Activated CD4-positive, alpha-beta memory T cell treated with anti-CD3 and anti-CD28 coated beads, Interleukin-2, amount 10 ng/mL, durations not matched to agents 7 days and 5 days (primary cell): ENCODE data around the gene ZNF573. TPM values are rescaled to one million over a fixed set of nuclear protein-coding genes. Genes with fewer than 3 reads are reported as not detected.

Source experiments
- CTCF ChIA-PET: fragments of 350-600 bp; sonication (Branson Sonifier 250); formaldehyde crosslinking; loops from one replicate; lab custom pipeline; 2021; ENCODE audit warnings: antibody characterized with exemption, inconsistent platforms; lab: Charles Lee
- POLR2A ChIA-PET: fragments of 350-600 bp; sonication (Branson Sonifier 250); formaldehyde crosslinking; loops from one replicate; lab custom pipeline; 2021; ENCODE audit warnings: antibody characterized with exemption; lab: Charles Lee
- DNase-seq: peaks from one replicate; pipeline ENCODE4 v3.0.0-alpha.2; 2020
- H3K27ac Mint-ChIP-seq: one replicate; pipeline ENCODE4 v1.8.0; 2021; ENCODE audit warnings: mild to moderate bottlenecking, mixed read lengths
- H3K27me3 Mint-ChIP-seq: one replicate; pipeline ENCODE4 v1.8.0; 2021; ENCODE audit warnings: mixed read lengths
- H3K36me3 Mint-ChIP-seq: one replicate; pipeline ENCODE4 v1.8.0; 2021; ENCODE audit warnings: low read depth, mixed read lengths
- H3K4me1 Mint-ChIP-seq: one replicate; pipeline ENCODE4 v1.8.0; 2021; ENCODE audit warnings: mixed read lengths
- H3K4me3 Mint-ChIP-seq: one replicate; pipeline ENCODE4 v1.8.0; 2021; ENCODE audit warnings: mild to moderate bottlenecking, mixed read lengths
- H3K9me3 Mint-ChIP-seq: one replicate; pipeline ENCODE4 v1.8.0; 2021; ENCODE audit warnings: mixed read lengths
- total RNA-seq, 2 experiments: library from RNA; stranded (reverse); gene quantifications; one replicate each; pipeline ENCODE4 v1.2.3, GENCODE V29; 2021

ZNF573 gene
- total RNA-seq, 2 experiments from 2014 or later, result 6.0 to 6.5 TPM

DNA sequence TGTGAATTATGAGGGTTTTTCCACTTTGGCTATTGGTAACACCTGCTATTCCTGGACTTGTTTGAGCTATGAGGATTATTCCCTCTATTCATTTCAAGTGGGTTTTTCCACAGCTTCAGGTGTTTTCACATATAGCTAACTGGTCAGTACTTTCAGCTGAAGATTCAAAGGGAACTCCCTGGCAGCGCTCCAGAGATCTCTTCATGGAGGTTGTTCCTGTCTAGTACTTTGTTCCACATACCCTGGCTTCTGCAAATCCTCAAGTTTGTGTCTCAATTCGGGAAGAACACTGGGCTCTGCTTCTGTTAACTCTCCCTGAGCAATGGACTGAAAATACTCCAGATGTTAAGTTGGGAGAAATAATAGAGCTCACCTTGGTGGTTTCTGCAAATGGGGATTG is 54.2 kb downstream of the ZNF573 start:
- DNase-seq, result no peak
- ChIA-PET POLR2A (no interaction called here), CTCF (no interaction called here)
- no peak overlapping the region for H3K27ac Mint-ChIP-seq
- H3K9me3 Mint-ChIP-seq, result peaks cover 17% of the 10 kb centered on the region
- H3K4me1 Mint-ChIP-seq, result no peaks in the 10 kb centered on the region
- no peak overlapping the region for H3K4me3 Mint-ChIP-seq
- H3K27me3 Mint-ChIP-seq, result no peaks in the 10 kb centered on the region
- peaks cover 2% of the 10 kb centered on the region for H3K36me3 Mint-ChIP-seq

DNA sequence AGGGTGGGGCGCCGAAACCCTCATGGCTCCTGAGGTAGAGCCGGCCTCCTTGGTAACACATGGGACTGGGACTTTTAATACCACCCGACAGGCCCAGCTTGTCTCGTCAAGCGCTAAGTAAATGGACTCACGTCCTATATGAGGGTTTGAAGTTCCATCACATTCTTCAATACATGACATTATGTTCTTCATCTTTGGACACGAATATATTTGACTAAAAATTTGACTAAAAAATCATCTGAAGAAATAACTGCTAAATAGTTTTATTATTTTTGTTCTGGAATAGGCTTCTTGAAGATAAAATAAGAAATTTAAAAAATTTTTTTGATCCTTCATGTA is 59.5 kb downstream of the ZNF573 start:
- H3K9me3 Mint-ChIP-seq, result peaks cover 11% of the 10 kb centered on the region
- H3K27me3 Mint-ChIP-seq, result no peaks in the 10 kb centered on the region
- peaks cover 10% of the 10 kb centered on the region for H3K4me1 Mint-ChIP-seq
- CTCF ChIA-PET, result interaction anchor here (0.5 to 1.4 kb wide), 3 partner anchors 12 to 403 kb away, joined by 3 to 5 read pairs (median 3); no protein-coding TSS in a partner anchor
- POLR2A ChIA-PET, result interaction anchor here (1.1 to 1.2 kb wide), 2 partner anchors 12 to 1341 kb away, joined by 3 read pairs; partner anchors contain the start of gene ZFP14
- H3K36me3 Mint-ChIP-seq, result peaks cover 9% of the 10 kb centered on the region
- DNase-seq, result no peak
- peak overlapping the region; percentile 63 for H3K27ac Mint-ChIP-seq
- peak overlapping the region; percentile 78 for H3K4me3 Mint-ChIP-seq

DNA sequence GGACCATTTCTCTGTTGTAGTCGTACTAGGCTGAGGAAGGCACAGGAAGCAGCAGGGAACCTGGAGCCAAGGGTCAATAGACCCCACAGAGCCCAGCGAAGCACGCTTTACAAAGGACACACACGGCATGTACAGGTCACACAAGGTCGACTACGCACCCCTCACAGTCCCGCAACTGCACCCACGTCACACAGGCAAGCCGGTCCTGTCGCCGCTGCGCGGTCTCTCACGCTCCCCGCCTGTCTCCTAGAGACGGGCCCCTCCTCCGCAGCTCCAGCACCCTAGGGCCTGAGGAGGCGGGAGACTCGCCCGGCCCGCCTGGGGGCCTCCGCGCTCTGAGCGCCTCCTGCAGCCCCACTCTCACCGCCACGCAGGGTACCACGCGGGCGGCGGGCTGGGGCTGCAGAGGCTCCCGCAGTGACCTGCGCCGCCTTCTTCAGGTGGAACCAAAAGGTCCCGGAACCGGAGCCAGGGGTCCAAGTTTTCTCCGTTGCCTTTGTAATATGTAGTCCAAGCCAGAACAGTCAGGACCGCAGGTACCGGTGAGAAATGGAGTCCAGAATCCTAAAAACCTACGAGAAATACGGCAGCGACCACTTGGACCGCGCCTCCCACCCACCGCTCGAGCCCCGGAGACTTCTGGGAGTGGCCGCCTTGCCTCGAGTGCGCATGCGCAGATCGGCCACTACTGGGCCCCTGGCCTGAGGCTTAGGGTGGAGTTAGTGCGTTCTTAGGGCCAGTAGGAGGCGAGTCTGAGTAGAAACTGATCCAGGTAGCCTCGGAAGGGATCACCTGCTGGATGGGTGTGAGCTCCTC is 60.1 kb downstream of the ZNF573 start, which contains the start of gene ZNF607:
TSS of gene ZNF607 (minus strand) at position 651 of the 816 bp plus-strand sequence. CDS start 8,143 bp downstream, outside the sequence.
- peaks cover 11% of the 10 kb centered on the region for H3K9me3 Mint-ChIP-seq
- POLR2A ChIA-PET, result interaction anchor here (1.1 to 1.2 kb wide), 2 partner anchors 12 to 1340 kb away, joined by 3 read pairs; partner anchors contain the start of gene ZFP14
- H3K27me3 Mint-ChIP-seq, result no peaks in the 10 kb centered on the region
- peak within 1 kb of the TSS; percentile 63 for H3K27ac Mint-ChIP-seq
- H3K36me3 Mint-ChIP-seq, result peaks cover 9% of the 10 kb centered on the region
- peak within 1 kb of the TSS; percentile 78 for H3K4me3 Mint-ChIP-seq
- peaks cover 10% of the 10 kb centered on the region for H3K4me1 Mint-ChIP-seq
- CTCF ChIA-PET, result interaction anchor here (0.5 to 1.4 kb wide), 3 partner anchors 12 to 402 kb away, joined by 3 to 5 read pairs (median 3); no protein-coding TSS in a partner anchor
- DNase-seq, result peak; percentile 82

DNA sequence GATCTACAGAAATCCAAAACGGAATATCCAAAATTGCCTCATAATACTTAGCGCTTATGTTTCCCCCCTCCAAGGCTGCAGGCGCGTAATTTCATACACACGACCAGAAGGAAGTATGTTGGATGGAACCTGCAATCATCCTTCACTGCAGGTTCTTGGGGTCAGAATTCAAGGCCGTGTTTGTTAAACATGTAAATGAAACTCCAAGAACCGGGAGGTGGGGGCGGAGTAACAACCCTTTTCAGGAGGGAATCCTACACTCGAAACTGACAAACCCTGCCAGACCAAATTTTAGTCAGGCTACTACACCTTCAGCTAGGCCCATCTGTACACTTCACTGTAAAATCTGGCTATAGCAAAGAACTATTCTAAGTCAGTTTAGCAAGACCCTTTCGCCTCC is 61.1 kb downstream of the ZNF573 start:
- peaks cover 11% of the 10 kb centered on the region for H3K9me3 Mint-ChIP-seq
- peak overlapping the region; percentile 78 for H3K4me3 Mint-ChIP-seq
- DNase-seq, result no peak
- H3K4me1 Mint-ChIP-seq, result peaks cover 10% of the 10 kb centered on the region
- POLR2A ChIA-PET, result no interaction called here
- peaks cover 13% of the 10 kb centered on the region for H3K36me3 Mint-ChIP-seq
- no peak overlapping the region for H3K27ac Mint-ChIP-seq
- H3K27me3 Mint-ChIP-seq, result no peaks in the 10 kb centered on the region
- CTCF ChIA-PET, result no interaction called here

DNA sequence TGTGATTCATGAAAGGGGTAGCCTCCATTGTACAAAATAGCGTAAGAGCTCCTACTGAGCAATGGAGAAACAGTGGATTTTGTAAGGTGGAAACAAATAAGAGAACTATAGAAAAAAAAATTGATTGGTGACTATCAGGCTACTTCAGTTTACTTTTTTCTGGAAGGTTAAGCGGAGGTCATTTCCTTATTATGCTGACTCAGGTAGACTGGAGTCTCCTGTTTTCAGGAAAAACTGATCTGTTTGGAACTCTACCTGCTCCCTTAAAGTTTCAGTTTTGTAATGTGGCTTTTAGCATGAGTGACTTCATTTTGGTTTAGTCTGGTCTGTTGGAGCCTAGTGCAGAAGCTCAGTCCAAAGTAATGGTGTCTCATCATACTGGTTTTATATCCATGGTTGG is 63.2 kb downstream of the ZNF573 start:
- H3K27me3 Mint-ChIP-seq, result no peaks in the 10 kb centered on the region
- H3K4me1 Mint-ChIP-seq, result peaks cover 10% of the 10 kb centered on the region
- no peak overlapping the region for H3K4me3 Mint-ChIP-seq
- no peak for DNase-seq
- ChIA-PET POLR2A (no interaction called here), CTCF (no interaction called here)
- no peak overlapping the region for H3K27ac Mint-ChIP-seq
- H3K36me3 Mint-ChIP-seq, result peaks cover 27% of the 10 kb centered on the region
- H3K9me3 Mint-ChIP-seq, result peaks cover 23% of the 10 kb centered on the region

DNA sequence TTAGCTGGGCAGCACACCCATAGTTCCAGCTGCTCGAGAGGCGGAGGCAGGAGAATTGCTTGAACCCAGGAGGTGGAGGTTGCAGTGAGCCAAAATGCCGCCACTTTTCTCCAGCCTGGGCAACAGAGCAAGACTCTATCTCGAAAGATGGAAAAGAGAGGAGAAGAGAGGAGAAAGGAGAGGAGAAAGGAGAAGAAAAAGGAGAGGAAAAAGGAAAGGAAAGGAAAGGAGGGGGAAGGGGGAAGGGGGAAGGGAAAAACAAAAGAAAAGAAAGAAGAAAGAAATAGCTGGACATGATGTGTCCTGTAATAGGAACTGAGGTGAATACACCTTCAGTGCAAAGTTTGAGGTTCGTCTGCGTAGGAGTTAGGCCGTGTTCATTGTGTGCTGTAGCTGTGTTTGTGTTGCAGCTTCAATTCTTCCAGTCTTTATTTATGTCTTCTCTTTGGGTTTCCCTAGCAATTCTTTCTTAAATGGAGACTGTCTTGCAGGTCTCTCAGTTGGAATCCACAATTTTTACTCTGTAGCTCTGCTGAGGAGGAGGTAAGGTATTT is 73.3 kb downstream of the ZNF573 start:
- no peaks in the 10 kb centered on the region for H3K4me1 Mint-ChIP-seq
- no peak overlapping the region for H3K27ac Mint-ChIP-seq
- no peak overlapping the region for H3K4me3 Mint-ChIP-seq
- no peak for DNase-seq
- peaks cover 63% of the 10 kb centered on the region for H3K36me3 Mint-ChIP-seq
- POLR2A ChIA-PET, result interaction anchor here (0.6 kb wide), 1 partner anchor 849 kb away, joined by 3 read pairs; no protein-coding TSS in a partner anchor
- CTCF ChIA-PET, result no interaction called here
- no peaks in the 10 kb centered on the region for H3K27me3 Mint-ChIP-seq
- H3K9me3 Mint-ChIP-seq, result peaks cover 47% of the 10 kb centered on the region

DNA sequence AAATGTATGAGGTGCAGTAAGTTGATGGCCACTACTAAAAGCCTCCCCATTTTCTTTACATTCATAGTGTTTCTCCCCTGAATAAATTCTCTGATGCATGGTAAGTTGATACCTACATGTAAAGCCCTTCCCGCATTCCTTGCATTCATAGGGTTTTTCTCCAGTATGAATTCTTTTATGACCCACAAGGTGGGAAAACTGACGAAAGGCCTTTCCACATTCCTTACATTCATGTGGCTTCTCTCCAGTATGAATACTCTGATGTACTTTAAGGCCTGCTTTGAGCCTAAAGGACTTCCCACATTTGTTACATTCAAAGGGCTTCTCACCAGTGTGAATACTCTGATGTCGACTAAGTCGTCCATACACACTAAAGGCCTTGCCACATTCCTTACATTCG is 80.3 kb downstream of the ZNF573 start:
- H3K9me3 Mint-ChIP-seq, result peaks cover 59% of the 10 kb centered on the region
- H3K36me3 Mint-ChIP-seq, result peaks cover 51% of the 10 kb centered on the region
- H3K27me3 Mint-ChIP-seq, result no peaks in the 10 kb centered on the region
- POLR2A ChIA-PET, result no interaction called here
- H3K4me3 Mint-ChIP-seq, result no peak overlapping the region
- DNase-seq, result no peak
- CTCF ChIA-PET, result no interaction called here
- no peaks in the 10 kb centered on the region for H3K4me1 Mint-ChIP-seq
- H3K27ac Mint-ChIP-seq, result no peak overlapping the region

DNA sequence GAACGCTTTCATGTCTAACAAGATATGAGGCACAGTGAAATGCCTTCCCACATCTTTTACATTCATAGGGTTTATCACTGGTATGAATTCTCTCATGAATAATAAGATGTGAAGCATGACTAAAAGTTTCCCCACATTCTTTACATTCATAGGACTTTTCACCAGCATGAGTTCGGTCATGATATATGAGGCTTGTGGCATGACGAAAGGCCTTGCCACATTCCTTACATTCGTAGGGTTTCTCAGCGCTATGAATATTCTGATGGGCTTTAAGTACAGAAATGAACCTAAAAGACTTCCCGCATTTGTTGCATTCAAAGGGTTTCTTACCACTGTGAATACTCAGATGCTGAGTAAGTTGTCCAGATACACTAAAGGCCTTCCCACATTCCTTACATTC is 81.2 kb downstream of the ZNF573 start:
- no peaks in the 10 kb centered on the region for H3K27me3 Mint-ChIP-seq
- CTCF ChIA-PET, result no interaction called here
- H3K4me1 Mint-ChIP-seq, result no peaks in the 10 kb centered on the region
- no peak overlapping the region for H3K27ac Mint-ChIP-seq
- H3K4me3 Mint-ChIP-seq, result no peak overlapping the region
- peaks cover 47% of the 10 kb centered on the region for H3K36me3 Mint-ChIP-seq
- POLR2A ChIA-PET, result no interaction called here
- H3K9me3 Mint-ChIP-seq, result peaks cover 58% of the 10 kb centered on the region
- DNase-seq, result no peak

DNA sequence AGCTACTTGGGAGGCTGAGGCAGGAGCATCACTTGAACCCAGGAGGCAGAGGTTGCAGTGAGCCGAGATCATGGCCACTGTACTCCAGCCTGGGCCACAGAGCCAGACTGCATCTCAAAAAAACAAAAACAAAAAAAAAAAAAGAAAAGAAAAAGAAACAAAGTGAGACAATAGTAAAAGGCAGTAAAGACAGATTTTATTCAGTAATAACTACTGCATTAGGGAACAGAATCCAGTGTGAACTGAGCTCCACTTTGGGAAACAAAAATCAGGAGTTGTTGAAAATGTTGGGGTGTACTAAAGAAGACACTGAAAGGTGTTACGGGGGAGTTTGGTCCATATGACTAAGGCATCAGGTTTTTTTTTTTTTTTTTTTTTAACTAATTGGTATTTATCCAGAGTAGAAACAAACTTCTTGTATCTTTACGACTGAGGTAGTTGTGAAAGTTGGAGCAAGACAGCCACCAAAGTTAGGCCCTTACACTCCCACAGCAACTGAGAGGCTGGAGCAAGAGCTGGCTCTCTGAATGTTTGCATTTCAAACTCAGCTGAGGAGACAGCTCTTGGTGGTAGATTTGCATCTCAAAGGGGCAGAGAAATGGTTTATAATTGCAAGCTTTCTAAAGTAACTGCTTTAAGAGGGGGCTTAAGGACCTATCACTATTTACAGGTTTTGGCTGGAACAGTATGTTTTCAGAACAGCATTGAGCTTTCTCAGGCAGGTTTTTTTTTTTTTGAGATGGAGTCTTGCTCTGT is 84.1 kb downstream of the ZNF573 start:
- peaks cover 42% of the 10 kb centered on the region for H3K36me3 Mint-ChIP-seq
- CTCF ChIA-PET, result no interaction called here
- H3K4me1 Mint-ChIP-seq, result peaks cover 9% of the 10 kb centered on the region
- no peak overlapping the region for H3K4me3 Mint-ChIP-seq
- no peak overlapping the region for H3K27ac Mint-ChIP-seq
- H3K9me3 Mint-ChIP-seq, result peaks cover 51% of the 10 kb centered on the region
- DNase-seq, result no peak
- H3K27me3 Mint-ChIP-seq, result no peaks in the 10 kb centered on the region
- POLR2A ChIA-PET, result no interaction called here

DNA sequence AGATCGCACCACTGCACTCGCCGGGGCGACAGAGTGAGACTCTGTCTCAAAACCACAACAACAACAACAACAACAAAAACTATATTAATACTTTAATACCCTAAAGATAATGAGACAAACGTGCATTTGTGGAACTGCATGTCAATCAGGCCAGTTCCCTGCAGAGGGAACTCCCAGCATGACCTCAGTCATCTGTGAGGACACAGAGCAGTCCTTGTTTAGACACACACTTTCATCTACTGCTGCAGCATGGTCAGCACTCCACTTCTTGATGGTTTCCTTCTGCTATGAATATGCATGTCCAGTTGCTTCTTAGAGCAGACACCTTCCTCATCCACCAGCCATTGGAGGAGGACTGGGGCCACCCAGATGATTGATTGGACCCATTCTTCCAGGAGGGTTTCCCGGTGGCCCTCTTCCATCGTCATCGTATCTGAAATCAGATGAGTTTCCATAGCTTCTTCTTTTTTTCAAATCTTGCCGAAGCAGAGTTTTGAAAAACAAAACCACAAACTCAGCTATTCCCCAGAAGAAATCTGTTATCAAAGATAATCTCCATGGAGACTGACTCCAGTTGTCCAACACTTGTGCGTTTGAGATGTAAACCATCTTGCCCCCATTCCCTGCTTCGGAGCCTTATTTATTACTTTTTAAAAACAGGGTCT is 86.3 kb downstream of the ZNF573 start:
- Mint-ChIP-seq H3K27me3 (no peaks in the 10 kb centered on the region), H3K36me3 (peaks cover 24% of the 10 kb centered on the region), H3K9me3 (peaks cover 37% of the 10 kb centered on the region), H3K27ac (no peak overlapping the region), H3K4me1 (peaks cover 9% of the 10 kb centered on the region), H3K4me3 (no peak overlapping the region)
- CTCF ChIA-PET, result no interaction called here
- POLR2A ChIA-PET, result interaction anchor here (1.5 kb wide), 1 partner anchor 38 kb away, joined by 6 read pairs; the partner anchor contains the start of gene ZFP30
- no peak for DNase-seq

DNA sequence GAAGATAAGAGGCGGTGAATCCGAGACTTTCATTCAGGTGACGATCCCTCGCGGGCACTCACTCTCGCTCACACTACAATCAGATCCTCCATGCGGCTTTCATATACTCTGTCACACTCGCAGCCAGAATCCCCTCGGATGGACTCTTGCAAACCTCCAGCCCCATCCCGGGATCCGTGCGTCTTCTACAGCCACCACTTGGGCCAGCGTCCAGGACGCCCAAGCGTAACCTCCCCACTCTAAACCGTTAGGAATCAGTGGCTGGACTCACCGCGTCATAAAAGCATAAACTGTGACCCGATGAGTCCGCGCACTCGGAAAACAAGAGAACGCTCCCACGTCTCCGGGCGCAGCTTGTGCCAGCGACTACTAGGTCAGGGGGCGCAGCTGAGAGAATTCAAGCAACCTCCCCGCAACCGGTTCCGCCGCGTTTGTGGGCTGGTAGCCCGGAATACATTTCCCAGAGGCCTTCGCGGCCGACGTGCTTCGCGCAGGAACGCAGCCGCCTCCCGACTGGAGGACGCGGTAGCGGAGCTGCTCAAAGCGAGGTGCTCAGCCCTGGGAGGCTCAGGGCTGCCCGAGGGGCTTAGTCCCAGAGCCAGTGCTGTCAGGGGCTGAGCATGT is 87.4 kb downstream of the ZNF573 start:
- Mint-ChIP-seq H3K27me3 (no peaks in the 10 kb centered on the region), H3K9me3 (peaks cover 31% of the 10 kb centered on the region), H3K4me3 (peak overlapping the region; percentile 79), H3K36me3 (peaks cover 16% of the 10 kb centered on the region), H3K27ac (peak overlapping the region; percentile 18), H3K4me1 (peaks cover 9% of the 10 kb centered on the region)
- peak; percentile 74 for DNase-seq
- ChIA-PET POLR2A (interaction anchor here (1.5 kb wide), 1 partner anchor 37 kb away, joined by 6 read pairs; the partner anchor contains the start of gene ZFP30), CTCF (interaction anchor here (1.1 kb wide), 1 partner anchor 88 kb away, joined by 3 read pairs; the partner anchor contains the start of gene ZNF573)
